Panc1 (cell line): Measurements from ENCODE around the gene ADAMTS10. TPM values are rescaled to one million over a fixed set of nuclear protein-coding genes. Genes with fewer than 3 reads are reported as not detected.

ENCODE experiments used
- ATAC-seq: fragments of 200-7000 bp; cut with Tn5 transposase; 2 replicates; pipeline ENCODE4 v1.9.1; 2020; ENCODE audit warnings: mild to moderate bottlenecking, moderate library complexity
- BruUV-seq: library from RNA; stranded (reverse); fragments of 400-500 nt; replicated peaks from 2 replicates; lab custom pipeline; 2021; lab: Mats Ljungman, UMichigan
- CTCF ChIA-PET: fragments of 300-600 bp; sonication (Branson Sonifier 250); formaldehyde crosslinking; loops from one replicate; lab custom pipeline; 2022; ENCODE audit warnings: antibody characterized with exemption; lab: Charles Lee
- POLR2A ChIA-PET: fragments of 300-600 bp; sonication (Branson Sonifier 250); formaldehyde crosslinking; loops from one replicate; lab custom pipeline; 2022; ENCODE audit warnings: antibody characterized with exemption; lab: Charles Lee
- DNase-seq: peaks from one replicate; pipeline ENCODE4 v3.0.0-alpha.2; 2010; ENCODE audit warnings: low read depth, low spot score
- H3K27ac ChIP-seq: 2 replicates; pipeline ENCODE4 v1.5.1; 2011; ENCODE audit warnings: mild to moderate bottlenecking, low read length, inconsistent platforms
- H3K27me3 ChIP-seq: fragments of 200-500 bp; sonication (Bioruptor generic); 2 replicates; pipeline ENCODE4 v1.6.0; 2014; ENCODE audit warnings: low read length, inconsistent platforms; ENCODE audit not compliant: control insufficient read depth, insufficient read depth
- H3K36me3 ChIP-seq: fragments of 200-500 bp; sonication (Bioruptor generic); 2 replicates; pipeline ENCODE4 v1.5.1; 2014; ENCODE audit warnings: inconsistent platforms, mild to moderate bottlenecking, low read length, moderate library complexity; ENCODE audit not compliant: control insufficient read depth, insufficient read depth
- H3K4me1 ChIP-seq: 2 replicates; pipeline ENCODE4 v1.5.1; 2011; ENCODE audit warnings: inconsistent platforms, mild to moderate bottlenecking, low read length, moderate library complexity; ENCODE audit not compliant: control insufficient read depth, insufficient read depth
- H3K4me3 ChIP-seq, 2 experiments: 2 replicates each; pipeline ENCODE4 v1.5.1; 2011 to 2012; ENCODE audit warnings: low read depth in 2 of 2, low read length in 2 of 2, mild to moderate bottlenecking in 2 of 2, inconsistent platforms in 1 of 2, moderate library complexity in 1 of 2
- H3K9me3 ChIP-seq: fragments of 200-500 bp; sonication (Bioruptor generic); 2 replicates; pipeline ENCODE4 v1.5.1; 2014; ENCODE audit warnings: low read depth, mild to moderate bottlenecking, inconsistent platforms, low read length, moderate library complexity; ENCODE audit not compliant: control insufficient read depth, insufficient read depth
- CTCF ChIP-seq: fragments of 450-650 bp; IDR thresholded peaks from 2 replicates; pipeline ENCODE4 v1.5.1; 2017; ENCODE audit warnings: mild to moderate bottlenecking
- POLR2AphosphoS5 ChIP-seq: IDR thresholded peaks from 2 replicates; pipeline ENCODE4 v1.6.1; 2012; ENCODE audit warnings: mild to moderate bottlenecking, low read depth, low read length, moderate library complexity
- REST ChIP-seq, 2 experiments: IDR thresholded peaks; 2 replicates each; pipeline ENCODE4 v1.6.1; 2011 to 2012; ENCODE audit warnings: low read depth in 2 of 2, control low read depth in 1 of 2, low read length in 1 of 2, mild to moderate bottlenecking in 1 of 2, moderate library complexity in 1 of 2; ENCODE audit not compliant: insufficient read depth in 1 of 2
- SIN3A ChIP-seq: IDR thresholded peaks from 2 replicates; pipeline ENCODE4 v1.6.1; 2012; ENCODE audit warnings: low read depth, mild to moderate bottlenecking, low read length, moderate library complexity, borderline replicate concordance; ENCODE audit not compliant: insufficient read depth
- TCF7L2 ChIP-seq: IDR thresholded peaks from 2 replicates; pipeline ENCODE4 v1.6.1; 2011; ENCODE audit warnings: mild to moderate bottlenecking, low read depth, low read length, inconsistent platforms
- in situ Hi-C: cut with HindIII; loops from 2 replicates; pipeline ENCODE4 v1.10.0; 2016; ENCODE audit warnings: low sequenced_read_pairs, low pct_unique_long_range_greater_than_20kb
- intact Hi-C: fragments of 100-400 bp; cut with micrococcal nuclease; formaldehyde crosslinking; loops from one replicate; pipeline ENCODE4 v1.10.0; 2022; ENCODE audit not compliant: unreplicated experiment
- total RNA-seq: library from RNA; stranded (reverse); gene quantifications from one replicate; pipeline ENCODE4 v1.2.1, GENCODE V29; 2021; ENCODE audit not compliant: unreplicated experiment

ADAMTS10 gene
- total RNA-seq, 1 experiment from 2014 or later: 10.0 TPM

- no peak for DNase-seq
- no peak for TF ChIP-seq SIN3A
Measured at GRCh38 chr19:8537099-8537498, 73.4 kb downstream of the ADAMTS10 start.

GRCh38 chr19:8536282-8536681 lies 74.2 kb downstream of the ADAMTS10 start:
- DNase-seq (no peak), ATAC-seq (no peak)
- Histone ChIP-seq H3K4me1 (no peaks in the 10 kb centered on the region), H3K27ac (no peak overlapping the region), H3K4me3 (no peak overlapping the region), H3K36me3 (no peaks in the 10 kb centered on the region), H3K27me3 (no peaks in the 10 kb centered on the region), H3K9me3 (no peaks in the 10 kb centered on the region)
- ChIA-PET POLR2A (no interaction called here), CTCF (no interaction called here)
- in situ Hi-C loops: no loop called here
- intact Hi-C loops: no loop called here
- BruUV-seq: no TSS peak
- TF ChIP-seq POLR2AphosphoS5: no peak
- TF ChIP-seq CTCF: no peak
- TF ChIP-seq SIN3A: no peak

More at GRCh38 chr19:8537099-8537498, 73.4 kb downstream of the ADAMTS10 start:
- ChIA-PET CTCF (no interaction called here), POLR2A (no interaction called here)
- no peaks in the 10 kb centered on the region for H3K4me1 ChIP-seq
- intact Hi-C loops: no loop called here
- no peaks in the 10 kb centered on the region for H3K36me3 ChIP-seq
- no peak overlapping the region for H3K27ac ChIP-seq
- in situ Hi-C loops: no loop called here
- no peak overlapping the region for H3K4me3 ChIP-seq
- BruUV-seq: no TSS peak
- no peaks in the 10 kb centered on the region for H3K27me3 ChIP-seq
- no peaks in the 10 kb centered on the region for H3K9me3 ChIP-seq
- ATAC-seq: no peak

- POLR2A ChIA-PET: no interaction called here
- ATAC-seq: no peak
Measured at GRCh38 chr19:8532225-8532624, 78.3 kb downstream of the ADAMTS10 start.

More at GRCh38 chr19:8532225-8532624, 78.3 kb downstream of the ADAMTS10 start:
- Histone ChIP-seq H3K4me1 (no peaks in the 10 kb centered on the region), H3K27ac (no peak overlapping the region), H3K9me3 (no peaks in the 10 kb centered on the region), H3K36me3 (no peaks in the 10 kb centered on the region), H3K4me3 (no peak overlapping the region), H3K27me3 (no peaks in the 10 kb centered on the region)
- TF ChIP-seq REST (IDR thresholded peaks at IDR 0.05; ENCODE audit: insufficient read depth in 1 of 2, low read depth in 2 of 2, low read length in 1 of 2) (no peak), CTCF (no peak), TCF7L2 (no peak), POLR2AphosphoS5 (no peak), SIN3A (no peak)
- CTCF ChIA-PET: no interaction called here
- in situ Hi-C loops (no loop called here), intact Hi-C loops (no loop called here)
- no peak for DNase-seq
- BruUV-seq: no TSS peak
